MCF 10A (cell line): ENCODE data around the gene FAM219B. TPM values are rescaled to one million over a fixed set of nuclear protein-coding genes. Genes with fewer than 3 reads are reported as not detected.

ENCODE experiments used
- BruUV-seq: library from RNA; stranded (reverse); fragments of 400-500 nt; replicated peaks from 2 replicates; lab custom pipeline; 2021; lab: Mats Ljungman, UMichigan
- CTCF ChIA-PET: fragments of 300-600 bp; sonication (Branson Sonifier 250); formaldehyde crosslinking; extraction: SDS; loops from one replicate; lab custom pipeline; 2021; ENCODE audit warnings: antibody characterized with exemption, inconsistent platforms; lab: Yijun Ruan, JAX
- POLR2A ChIA-PET: fragments of 300-600, 350-650 bp; sonication (Branson Sonifier 250); formaldehyde crosslinking; extraction: SDS; loops from one replicate; lab custom pipeline; 2020; ENCODE audit warnings: antibody characterized with exemption, inconsistent platforms; lab: Yijun Ruan, JAX
- DNase-seq: peaks from one replicate; pipeline ENCODE4 v3.0.0-alpha.2; 2018; ENCODE audit not compliant: unreplicated experiment
- H3K27ac Mint-ChIP-seq: one replicate; pipeline ENCODE4 v1.8.0; 2022; ENCODE audit warnings: mild to moderate bottlenecking, low read depth, mixed read lengths; ENCODE audit not compliant: unreplicated experiment
- H3K27me3 Mint-ChIP-seq: one replicate; pipeline ENCODE4 v1.8.0; 2022; ENCODE audit warnings: mixed read lengths; ENCODE audit not compliant: insufficient read depth, unreplicated experiment
- H3K36me3 Mint-ChIP-seq: one replicate; pipeline ENCODE4 v1.8.0; 2022; ENCODE audit warnings: mild to moderate bottlenecking, moderate library complexity, mixed read lengths; ENCODE audit not compliant: insufficient read depth, unreplicated experiment
- H3K4me1 Mint-ChIP-seq: one replicate; pipeline ENCODE4 v1.8.0; 2022; ENCODE audit warnings: mixed read lengths; ENCODE audit not compliant: insufficient read depth, unreplicated experiment
- H3K4me3 Mint-ChIP-seq: one replicate; pipeline ENCODE4 v1.8.0; 2022; ENCODE audit warnings: mild to moderate bottlenecking, moderate library complexity, mixed read lengths; ENCODE audit not compliant: unreplicated experiment
- H3K9me3 Mint-ChIP-seq: one replicate; pipeline ENCODE4 v1.8.0; 2022; ENCODE audit warnings: mixed read lengths; ENCODE audit not compliant: unreplicated experiment
- intact Hi-C: fragments of 100-400 bp; cut with micrococcal nuclease; formaldehyde crosslinking; loops from 2 replicates; pipeline ENCODE4 v1.14.1; 2022
- total RNA-seq: library from RNA; stranded (reverse); gene quantifications from 2 replicates; pipeline ENCODE4 v1.2.3, GENCODE V29; 2022
- TF ChIP-seq, protein P1 (sequence below): fragments of 200-600 bp; IDR thresholded peaks from one replicate; pipeline ENCODE4 v1.8.0; 2022; ENCODE audit warnings: antibody characterized with exemption, mild to moderate bottlenecking; ENCODE audit not compliant: unreplicated experiment

FAM219B gene
- total RNA-seq, 1 experiment from 2014 or later, result 62.9 TPM

DNA sequence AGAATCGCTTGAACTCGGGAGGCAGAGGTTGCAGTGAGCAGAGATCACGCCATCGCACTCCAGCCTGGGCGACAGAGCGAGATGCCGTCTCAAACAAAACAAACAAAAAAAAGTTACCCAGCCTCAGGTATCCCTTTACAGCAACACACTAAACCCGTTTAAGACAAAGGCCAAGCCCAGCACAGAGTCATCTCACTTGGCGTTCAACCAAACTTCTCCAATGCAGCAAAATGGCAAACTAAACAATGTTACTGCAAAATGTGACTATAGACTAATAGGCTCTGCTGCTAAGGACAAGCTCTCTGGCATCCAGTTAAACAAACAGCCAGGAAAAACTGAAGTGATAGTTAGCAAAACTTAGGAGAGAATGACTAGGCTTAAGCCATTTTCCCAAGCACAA lies 6.4 kb upstream of the FAM219B start:
- Mint-ChIP-seq H3K27ac (no peak overlapping the region), H3K27me3 (no peaks in the 10 kb centered on the region), H3K9me3 (no peaks in the 10 kb centered on the region), H3K4me3 (no peak overlapping the region), H3K36me3 (peaks cover 58% of the 10 kb centered on the region), H3K4me1 (no peaks in the 10 kb centered on the region)
- CTCF ChIA-PET, result interaction anchor here (2.6 to 4.5 kb wide), 2 partner anchors 12 to 37 kb away, joined by 6 to 27 read pairs; no protein-coding TSS in a partner anchor
- intact Hi-C loops, result no loop called here
- TF ChIP-seq, protein P1, sequence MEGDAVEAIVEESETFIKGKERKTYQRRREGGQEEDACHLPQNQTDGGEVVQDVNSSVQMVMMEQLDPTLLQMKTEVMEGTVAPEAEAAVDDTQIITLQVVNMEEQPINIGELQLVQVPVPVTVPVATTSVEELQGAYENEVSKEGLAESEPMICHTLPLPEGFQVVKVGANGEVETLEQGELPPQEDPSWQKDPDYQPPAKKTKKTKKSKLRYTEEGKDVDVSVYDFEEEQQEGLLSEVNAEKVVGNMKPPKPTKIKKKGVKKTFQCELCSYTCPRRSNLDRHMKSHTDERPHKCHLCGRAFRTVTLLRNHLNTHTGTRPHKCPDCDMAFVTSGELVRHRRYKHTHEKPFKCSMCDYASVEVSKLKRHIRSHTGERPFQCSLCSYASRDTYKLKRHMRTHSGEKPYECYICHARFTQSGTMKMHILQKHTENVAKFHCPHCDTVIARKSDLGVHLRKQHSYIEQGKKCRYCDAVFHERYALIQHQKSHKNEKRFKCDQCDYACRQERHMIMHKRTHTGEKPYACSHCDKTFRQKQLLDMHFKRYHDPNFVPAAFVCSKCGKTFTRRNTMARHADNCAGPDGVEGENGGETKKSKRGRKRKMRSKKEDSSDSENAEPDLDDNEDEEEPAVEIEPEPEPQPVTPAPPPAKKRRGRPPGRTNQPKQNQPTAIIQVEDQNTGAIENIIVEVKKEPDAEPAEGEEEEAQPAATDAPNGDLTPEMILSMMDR, result no peak
- POLR2A ChIA-PET, result interaction anchor here (0.6 to 0.9 kb wide), 2 partner anchors 21 to 25 kb away, joined by 3 to 5 read pairs; partner anchors contain the start of gene COX5A
- DNase-seq, result no peak
- TSS peak; percentile 19 for BruUV-seq

DNA sequence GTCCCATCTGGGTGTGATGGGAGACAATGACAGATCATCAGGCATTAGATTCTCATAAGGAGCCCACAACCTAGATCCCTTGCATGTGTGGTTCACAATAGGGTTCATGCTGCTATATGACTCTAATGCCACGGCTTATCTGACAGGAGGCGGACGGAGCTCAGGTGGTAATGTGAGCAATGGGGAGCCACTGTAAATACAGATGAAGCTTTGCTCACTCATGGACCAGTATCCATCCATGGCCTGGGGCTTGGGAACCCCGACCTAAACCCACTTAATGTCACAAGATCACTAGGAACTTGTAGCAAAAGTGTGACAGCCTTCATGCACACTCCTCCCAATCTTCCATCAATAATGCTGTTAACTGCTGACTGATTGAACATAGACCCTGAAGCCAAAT lies 2.0 kb upstream of the FAM219B start:
- TF ChIP-seq, protein P1, result no peak
- ChIA-PET POLR2A (interaction anchor here (1.2 to 2.6 kb wide), 3 partner anchors 13 to 292 kb away, joined by 3 to 16 read pairs (median 3); partner anchors contain the start of genes CLK3 and MPI), CTCF (interaction anchor here (0.6 to 1.4 kb wide), 3 partner anchors 18 to 137 kb away, joined by 3 to 10 read pairs (median 3); no protein-coding TSS in a partner anchor)
- Mint-ChIP-seq H3K36me3 (peaks cover 35% of the 10 kb centered on the region), H3K9me3 (no peaks in the 10 kb centered on the region), H3K4me3 (no peak overlapping the region), H3K4me1 (peaks cover 15% of the 10 kb centered on the region), H3K27ac (no peak overlapping the region), H3K27me3 (no peaks in the 10 kb centered on the region)
- no peak for DNase-seq
- BruUV-seq, result no TSS peak
- intact Hi-C loops, result no loop called here

DNA sequence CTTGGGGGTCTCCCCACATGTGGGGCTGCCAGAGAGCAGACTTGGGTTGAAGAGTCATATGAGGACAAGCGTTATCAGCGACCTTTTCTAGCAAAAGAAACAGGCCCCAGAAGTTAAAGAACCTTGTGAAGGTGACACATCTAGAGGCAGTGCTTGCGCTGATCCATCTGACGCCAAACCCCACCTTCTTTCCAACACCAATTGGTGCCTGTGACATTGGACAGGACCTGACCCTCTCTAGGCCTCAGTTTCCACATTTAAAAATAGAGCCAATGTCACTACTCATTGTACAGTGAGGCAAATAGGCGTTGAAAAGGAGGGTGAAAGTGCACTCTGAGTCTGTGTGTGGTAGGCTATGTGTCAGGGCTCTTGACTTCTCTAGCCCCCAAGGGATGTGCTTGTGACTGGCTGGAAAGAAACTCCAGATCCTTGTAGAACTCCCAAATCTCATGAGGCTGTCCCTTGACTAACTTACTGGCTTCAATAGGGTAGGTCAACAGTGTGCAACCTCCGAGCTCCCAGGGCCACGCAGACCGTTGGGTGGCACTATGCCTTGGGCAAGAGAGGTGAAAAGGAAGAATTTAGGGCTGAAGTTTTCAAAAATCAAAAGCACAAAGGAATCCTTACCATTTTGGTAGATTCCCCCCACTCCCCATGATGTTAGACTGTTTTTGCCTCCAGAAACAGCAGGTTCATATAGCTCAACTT lies 666 bp upstream of the FAM219B start:
- H3K36me3 Mint-ChIP-seq, result peaks cover 35% of the 10 kb centered on the region

More for the DNA sequence above, 666 bp upstream of the FAM219B start:
- BruUV-seq, result TSS peak; percentile 66
- Mint-ChIP-seq H3K27me3 (no peaks in the 10 kb centered on the region), H3K4me1 (peaks cover 15% of the 10 kb centered on the region), H3K9me3 (no peaks in the 10 kb centered on the region), H3K27ac (peak overlapping the region; percentile 97), H3K4me3 (peak overlapping the region; percentile 95)
- TF ChIP-seq, protein P1, result no peak
- POLR2A ChIA-PET, result interaction anchor here (0.6 to 2.6 kb wide), 28 partner anchors 10 to 1040 kb away, joined by 3 to 29 read pairs (median 6); partner anchors contain the start of genes C15orf39, CLK3, COX5A and CSK
- intact Hi-C loops, result no loop called here
- DNase-seq, result no peak
- CTCF ChIA-PET, result interaction anchor here (1.0 to 1.6 kb wide), 7 partner anchors 10 to 323 kb away, joined by 3 to 10 read pairs (median 4); no protein-coding TSS in a partner anchor
